ENCODE results near the gene MPP3.

DNA sequence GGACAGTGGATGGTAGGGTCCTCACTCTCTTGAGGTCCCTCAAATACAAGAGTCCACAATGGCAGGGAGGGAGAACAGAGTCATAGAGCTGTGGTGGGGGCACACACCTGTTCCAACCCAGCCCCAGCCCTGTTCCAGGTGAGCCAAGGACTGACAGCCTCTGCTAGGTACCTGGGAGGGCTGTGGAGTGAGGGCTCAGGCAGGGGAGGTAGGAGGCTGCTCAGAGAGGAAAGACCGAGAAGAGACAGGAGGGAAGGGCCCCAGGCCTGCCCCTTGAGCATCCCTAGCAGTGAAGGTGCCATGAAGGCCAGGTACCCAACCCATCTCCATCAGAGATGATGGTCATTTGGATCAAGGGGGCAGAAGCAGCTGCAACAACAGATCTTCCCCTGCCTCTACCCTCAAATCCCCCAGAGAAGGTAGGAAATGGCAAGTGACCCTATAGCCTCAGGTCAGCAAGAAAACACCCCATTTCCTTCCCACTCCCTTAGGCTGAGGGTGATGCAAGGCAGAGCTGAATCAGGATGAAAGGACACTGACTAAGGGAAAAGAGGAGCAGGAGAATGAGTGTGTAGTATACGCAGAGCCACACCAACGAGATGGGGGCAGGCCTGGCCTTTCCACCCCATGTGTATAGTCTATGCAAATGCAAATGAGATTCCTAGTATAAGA, 42.7 kb upstream of the MPP3 start:
- TF ChIP-seq POLR2A (IDR thresholded peaks at IDR 0.05) = no peak
- TF ChIP-seq, protein P1, sequence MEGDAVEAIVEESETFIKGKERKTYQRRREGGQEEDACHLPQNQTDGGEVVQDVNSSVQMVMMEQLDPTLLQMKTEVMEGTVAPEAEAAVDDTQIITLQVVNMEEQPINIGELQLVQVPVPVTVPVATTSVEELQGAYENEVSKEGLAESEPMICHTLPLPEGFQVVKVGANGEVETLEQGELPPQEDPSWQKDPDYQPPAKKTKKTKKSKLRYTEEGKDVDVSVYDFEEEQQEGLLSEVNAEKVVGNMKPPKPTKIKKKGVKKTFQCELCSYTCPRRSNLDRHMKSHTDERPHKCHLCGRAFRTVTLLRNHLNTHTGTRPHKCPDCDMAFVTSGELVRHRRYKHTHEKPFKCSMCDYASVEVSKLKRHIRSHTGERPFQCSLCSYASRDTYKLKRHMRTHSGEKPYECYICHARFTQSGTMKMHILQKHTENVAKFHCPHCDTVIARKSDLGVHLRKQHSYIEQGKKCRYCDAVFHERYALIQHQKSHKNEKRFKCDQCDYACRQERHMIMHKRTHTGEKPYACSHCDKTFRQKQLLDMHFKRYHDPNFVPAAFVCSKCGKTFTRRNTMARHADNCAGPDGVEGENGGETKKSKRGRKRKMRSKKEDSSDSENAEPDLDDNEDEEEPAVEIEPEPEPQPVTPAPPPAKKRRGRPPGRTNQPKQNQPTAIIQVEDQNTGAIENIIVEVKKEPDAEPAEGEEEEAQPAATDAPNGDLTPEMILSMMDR (IDR thresholded peaks at IDR 0.05) = no peak
